CD4-positive, alpha-beta T cell treated with Interleukin-12 subunit alpha and Interleukin-12 subunit beta, for 1 hour (primary cell): ENCODE data around the gene QRFPR.
"Not testable (repeated sequence)": the region's sequence is repeated elsewhere in the genome, so short reads cannot be mapped to it uniquely, and the experiment has no call there.

Source experiments
- DNase-seq: peaks from one replicate; pipeline ENCODE4 v3.0.0-alpha.2; 2020

QRFPR gene

DNA sequence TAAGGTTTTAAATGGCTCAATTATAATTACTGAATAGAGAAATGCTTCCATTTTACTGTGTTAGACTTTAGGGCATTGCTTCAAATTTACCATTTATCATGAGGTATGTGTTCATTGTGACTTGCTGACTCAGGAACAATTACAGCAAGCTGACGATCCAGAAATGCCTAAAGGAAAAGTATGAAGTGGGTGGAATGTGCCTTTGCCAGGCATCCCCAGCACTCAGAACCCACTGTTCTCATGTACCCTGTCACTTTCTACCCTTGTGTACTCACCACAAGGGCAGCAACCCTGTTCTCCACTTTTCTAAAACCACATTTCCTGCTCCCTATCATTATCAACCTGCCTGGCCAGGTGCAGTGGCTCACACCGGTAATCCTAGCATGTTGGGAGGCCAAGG lies 41.5 kb downstream of the QRFPR start:
- no peak for DNase-seq

DNA sequence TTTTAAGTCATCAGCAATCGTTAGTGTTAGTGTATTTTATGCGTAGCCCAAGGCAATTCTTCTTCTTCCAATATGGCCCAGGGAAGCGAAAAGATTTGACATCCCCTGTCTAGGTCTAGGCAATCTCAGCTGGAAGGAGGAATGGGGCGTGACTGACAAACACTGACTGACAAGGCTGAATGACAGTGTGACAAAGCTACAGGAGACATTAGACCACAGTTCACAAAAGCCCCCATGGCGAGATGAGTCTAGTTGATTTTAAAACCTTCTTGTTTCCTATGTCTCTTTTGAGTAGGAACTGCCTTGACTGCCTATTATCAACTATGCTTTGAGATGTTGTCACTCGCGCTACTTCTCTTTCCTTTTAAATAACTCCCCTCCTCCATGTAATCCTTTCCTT lies 42.3 kb downstream of the QRFPR start:
- no peak for DNase-seq

DNA sequence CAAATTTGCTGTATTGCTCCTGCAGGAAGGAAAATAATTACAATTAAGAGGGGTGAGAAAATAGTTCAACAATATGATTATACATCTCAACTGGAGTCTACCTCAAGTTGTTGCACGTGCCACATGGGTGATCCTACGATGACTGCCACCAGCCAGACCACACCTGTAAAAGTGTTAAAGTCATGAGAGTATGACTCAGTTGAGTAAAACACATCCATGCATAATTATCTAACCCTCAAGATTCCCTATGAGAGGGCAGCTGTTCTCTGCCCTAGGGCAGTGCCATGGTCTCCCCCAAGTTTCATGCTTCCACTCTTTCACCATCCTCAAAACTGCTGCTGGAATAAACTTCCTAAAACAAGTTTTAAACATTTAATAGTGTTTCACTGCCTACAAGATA lies 44.1 kb downstream of the QRFPR start:
- DNase-seq = no peak

DNA sequence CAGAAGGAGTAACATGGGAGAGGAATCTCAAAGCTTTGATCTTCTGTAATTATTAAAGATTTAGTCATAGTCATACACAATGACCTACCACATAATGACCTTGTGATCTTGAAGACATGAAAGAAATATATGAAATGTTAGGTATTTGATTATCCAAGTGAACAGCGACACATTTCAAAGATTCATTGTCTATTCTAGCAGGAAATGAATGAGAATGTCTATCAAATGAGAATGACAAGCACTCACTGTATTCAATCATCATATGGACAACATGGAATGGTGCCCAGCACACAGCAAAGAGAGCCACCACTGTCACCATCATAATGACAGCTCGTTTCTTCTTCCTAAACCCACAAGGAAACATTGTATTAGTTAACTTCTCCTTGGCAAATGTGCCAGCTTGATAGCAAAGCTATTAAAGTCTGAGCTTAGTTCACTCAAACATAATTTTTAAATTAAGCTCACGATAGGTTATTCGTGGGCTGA lies 50.6 kb downstream of the QRFPR start:
- no peak for DNase-seq

DNA sequence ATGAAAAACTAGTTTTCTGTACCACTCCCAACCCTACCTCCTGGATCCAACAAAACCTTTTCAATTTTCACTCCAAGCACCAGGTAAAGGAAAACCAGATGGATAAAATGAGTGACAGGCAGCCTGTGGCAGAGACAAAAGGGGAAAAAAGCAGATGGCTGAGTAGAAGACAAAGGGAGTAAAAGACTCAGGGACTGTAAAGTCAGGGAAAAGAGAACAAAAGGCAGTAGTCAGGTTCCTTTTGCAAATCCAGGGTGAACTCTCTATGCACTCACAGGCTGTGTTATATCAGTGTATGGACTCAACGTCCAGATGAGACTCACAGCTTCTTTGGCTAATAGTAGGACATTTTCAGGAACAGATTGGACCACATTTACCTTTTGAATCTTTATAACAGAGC lies 54.2 kb downstream of the QRFPR start:
- DNase-seq = no peak

DNA sequence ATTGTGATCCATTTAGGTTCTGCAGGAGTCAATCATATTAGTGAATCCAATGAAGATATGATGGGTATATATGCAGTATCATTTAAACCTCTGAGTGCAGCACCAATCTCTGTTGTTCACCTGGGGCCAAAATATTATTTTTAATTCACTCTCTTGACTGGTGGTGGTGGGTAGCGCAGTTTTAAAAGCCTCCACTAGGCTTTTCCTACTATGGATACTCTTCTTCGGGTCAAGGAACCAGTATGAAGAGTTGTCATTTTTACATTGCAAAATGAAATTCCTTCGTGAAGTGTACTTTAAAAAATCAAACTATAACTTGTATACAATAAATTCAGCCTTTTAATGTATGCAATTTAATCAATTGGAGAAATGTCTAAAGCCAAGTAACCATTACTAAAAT lies 56.5 kb downstream of the QRFPR start:
- no peak for DNase-seq

DNA sequence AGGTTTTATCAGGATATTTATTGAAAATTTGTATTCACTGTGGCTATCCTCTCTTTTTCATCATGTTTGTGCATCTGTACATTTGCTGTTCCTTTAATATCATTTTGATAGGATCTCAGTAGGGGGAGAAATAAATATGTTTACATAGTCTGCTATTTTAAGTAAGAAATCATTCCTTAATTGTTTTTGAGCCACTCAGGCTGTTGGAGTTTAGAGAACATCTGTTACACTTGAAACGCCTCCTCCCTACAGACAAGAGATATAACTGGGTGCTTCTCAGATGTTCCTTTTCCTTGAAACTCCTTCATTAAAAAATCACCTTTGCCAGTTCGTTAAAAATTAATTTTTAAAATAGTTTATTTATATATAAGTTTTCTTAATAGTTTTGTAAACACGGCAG lies 59.4 kb downstream of the QRFPR start:
- no peak for DNase-seq

DNA sequence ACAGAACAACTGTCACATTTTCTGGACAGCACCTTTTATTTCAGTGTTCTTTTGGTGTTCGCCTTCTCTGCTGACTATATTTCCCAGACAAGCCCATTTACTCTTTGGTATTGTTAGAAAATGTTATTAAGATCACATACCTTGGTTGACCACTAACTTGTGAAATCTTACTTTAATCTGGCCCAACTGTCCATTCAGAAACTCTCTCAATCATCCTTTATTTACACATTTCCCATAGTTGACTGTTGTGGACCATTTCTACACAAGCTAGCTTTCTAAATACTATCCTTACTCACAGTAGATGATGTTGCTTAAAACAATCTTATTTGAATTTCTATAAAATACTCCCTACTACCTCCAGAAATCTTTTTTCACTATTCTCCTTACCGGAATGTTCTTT lies 64.7 kb downstream of the QRFPR start:
- DNase-seq = no peak

DNA sequence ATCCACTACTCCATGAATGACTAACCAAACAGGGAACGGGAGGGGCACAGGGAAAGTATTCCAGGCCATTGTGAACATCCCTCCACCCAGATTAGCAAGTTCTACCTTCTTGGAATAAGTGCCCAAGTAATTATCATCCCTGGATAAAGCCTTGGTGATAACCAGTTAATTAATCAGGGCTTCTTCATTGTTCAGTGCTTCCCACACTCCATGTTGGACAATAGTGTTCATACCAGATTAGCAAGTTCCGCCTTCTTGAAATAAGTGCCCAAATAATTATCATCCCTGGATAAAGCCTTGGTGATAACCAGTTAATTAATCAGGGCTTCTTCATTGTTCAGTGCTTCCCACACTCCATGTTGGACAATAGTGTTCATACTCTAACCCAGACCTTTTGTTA lies 67.4 kb downstream of the QRFPR start:
- DNase-seq = not testable (repeated sequence)

DNA sequence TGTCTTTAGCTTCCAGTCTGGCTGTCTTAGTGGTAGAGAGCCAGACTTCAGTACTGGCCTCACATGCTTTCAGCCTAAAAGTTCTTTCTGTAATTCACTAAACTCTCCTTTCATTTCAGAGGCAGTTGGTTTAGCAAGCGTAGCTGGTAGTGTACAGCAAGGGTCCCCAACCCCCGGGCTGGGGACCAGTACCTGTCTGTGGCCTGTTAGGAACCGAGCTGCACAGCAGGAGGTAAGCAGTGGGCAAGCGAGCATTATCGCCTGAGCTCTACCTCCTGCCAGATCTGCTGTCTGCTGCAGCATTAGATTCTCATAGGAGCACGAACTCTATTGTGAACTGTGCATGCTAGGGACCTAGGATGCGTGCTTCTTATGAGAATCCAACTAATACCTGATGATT lies 72.0 kb downstream of the QRFPR start:
- DNase-seq = no peak

DNA sequence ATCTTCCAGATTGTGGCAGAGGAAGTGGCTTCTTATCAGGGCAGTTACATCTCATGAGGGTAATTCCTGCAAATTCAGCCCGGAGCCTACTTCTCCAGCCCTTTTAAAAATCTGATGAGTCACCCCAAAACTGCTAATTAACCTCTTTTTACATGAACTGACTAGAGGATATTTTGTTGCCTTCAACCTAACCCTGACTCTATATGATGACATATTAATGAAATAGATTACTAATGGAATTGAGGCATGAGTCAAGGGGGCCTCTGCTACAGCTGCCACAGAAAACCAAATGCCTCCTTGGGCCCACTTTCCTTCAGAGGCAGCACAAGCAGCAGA lies 72.5 kb downstream of the QRFPR start:
- DNase-seq = no peak

DNA sequence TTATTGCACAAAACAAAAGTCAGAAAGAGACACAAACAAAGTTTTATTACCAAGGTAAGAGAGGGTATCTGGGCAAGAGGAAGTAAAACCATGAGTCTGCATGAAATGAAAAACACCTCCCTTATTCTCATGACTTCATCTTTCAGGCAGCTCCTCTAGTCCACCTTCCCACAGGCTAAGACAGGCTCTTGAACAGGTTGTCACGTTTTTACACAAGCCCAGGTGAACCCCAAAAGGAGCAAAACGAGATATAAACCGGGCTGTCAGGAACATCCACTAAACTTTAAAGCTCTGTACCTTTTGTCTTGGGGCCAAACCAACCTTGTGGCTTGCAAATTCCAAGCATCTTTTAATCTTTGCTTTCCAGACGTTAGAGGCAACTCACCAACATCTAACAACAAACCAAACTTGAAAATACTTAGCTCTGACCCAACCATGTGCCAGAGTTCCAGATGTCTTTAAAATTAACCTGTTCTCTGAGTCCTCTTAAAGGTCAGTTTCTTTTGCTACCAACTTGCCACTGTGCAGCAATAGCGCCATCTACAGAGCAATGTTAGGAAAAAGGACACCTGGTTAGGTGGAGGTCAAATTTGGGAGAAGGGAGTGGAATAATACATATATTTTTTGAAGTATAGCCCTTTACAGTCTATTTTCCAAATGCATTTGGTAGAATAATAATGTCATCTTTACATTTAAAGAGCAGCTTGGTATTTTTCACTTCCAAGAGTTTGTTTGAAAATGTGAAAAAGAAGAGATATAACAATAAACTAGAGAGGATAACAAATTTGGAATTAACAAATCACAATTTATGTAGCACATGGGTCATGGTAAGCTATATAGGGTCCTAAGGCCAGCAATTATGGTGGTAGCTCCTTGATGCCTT lies 73.1 kb downstream of the QRFPR start:
- peak; percentile 69 for DNase-seq

DNA sequence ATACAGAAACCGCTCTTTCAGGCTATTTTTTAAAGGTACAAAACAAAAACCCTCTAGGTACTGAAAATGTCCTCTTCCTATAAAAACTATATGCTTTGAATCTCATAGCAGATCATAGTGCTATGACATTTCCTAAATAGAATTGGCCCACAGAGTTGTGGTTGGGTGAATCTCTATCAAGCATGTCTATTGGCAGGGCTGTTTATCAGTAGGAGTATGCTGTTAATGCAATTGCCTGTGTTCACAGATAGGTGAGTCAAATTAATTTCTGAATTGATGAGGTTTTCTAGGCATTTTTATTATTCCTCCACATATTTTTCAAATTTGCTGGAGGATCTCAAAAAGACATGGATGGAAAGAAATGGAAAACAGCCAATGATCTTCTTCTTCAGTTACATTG lies 73.9 kb downstream of the QRFPR start:
- DNase-seq = no peak

DNA sequence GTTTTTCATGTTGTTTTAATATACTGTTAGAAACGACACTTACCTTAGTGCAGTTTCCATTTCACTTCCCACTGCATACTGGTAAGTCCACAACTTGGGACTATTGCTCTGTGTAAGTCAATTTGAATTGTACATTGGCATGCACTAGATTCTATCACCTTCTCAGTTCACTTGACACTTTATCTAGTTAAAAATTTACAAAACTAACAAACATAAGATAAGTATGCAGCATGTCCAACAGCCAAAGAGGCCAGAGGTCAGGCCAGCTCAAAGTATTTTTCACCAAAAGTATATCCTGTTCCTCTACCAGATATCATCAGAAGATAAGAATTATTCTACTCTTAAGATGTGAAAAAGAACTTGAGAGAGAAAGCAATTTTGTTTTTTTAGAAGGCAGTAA lies 75.9 kb downstream of the QRFPR start:
- no peak for DNase-seq

DNA sequence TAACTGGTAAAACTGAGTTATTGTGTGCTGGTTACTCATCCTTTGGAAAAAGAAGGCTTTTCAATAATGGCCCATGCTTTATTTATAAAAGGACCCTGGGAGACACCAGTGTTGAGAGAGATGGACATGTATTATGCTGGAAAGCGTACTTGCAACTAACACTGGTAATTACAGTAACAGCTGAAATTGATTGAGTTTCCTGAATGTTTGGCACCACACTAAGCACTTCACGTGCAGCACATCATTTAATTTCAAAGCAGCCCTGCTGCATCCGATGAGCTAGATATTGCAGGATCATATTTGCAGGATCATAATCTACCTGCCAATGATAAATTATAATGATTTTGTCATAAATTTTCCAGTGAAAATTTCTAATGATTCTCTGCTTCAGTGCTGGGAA lies 81.5 kb downstream of the QRFPR start:
- no peak for DNase-seq

DNA sequence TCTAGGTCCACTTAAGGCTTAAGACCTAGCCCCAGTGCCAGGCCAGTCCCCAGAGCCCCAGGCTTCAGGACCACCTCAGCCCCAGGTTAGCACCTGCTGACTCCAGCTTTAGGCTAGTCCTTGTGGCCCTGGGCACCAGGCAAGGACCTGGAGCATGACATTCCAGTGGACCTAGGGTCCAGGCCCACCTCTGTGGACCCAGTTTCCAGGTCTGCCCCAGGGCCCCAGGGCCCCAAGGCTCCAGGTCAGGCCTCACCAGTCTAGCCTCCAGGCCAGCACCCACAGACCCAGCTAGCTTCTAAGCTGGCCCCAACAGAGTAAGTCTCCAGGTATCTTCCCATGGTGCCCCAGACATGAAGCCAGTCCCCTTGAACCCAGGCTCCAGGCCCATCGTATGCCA lies 97.5 kb downstream of the QRFPR start:
- no peak for DNase-seq

DNA sequence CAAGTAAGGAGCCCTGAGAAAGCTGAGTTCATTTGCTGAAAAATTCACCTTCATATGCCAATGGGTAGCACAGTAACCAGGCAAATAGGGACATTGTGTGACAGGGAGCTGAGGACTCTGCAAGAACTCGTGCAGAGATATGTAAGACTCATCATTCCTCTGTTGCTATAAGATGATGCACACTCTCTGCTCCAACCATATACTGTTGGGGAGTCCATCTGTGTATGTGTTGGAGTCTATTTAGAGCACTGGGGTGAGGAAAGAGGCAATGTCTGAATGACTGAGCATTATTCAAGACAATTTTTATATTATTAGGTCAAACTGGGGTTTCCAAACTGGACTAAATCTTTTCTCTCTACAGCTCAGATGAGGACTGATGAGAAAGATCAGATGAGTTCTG lies 100.4 kb downstream of the QRFPR start:
- DNase-seq = no peak

DNA sequence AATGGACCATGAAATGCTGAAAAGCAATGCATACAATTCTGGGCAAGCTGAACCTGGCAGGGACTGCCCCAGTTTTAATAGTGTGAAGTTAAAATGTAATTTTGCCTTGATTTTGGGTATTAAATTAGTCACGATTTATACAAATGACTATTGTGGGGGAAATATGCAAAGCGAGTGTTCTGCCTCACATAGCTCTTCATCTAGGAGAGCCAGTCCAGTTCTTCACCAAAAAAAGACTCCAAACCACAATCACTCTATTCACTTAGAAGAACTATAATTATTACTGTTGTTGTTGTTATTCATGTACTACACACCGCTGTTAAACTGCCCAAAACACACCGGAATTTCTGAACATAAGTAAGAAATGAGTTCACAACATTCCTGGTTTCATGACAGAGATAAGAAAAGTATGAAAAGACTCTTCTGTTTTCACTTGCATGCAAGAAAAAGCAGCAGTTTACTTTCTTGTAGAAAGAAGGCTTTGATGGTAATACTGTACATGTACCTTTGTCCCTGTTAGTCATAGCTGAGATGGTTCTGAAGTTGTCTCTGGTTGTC lies 101.9 kb downstream of the QRFPR start:
- no peak for DNase-seq
